GM18508 (cell line): ENCODE data around the gene UBE2I.

Experiments
- ATAC-seq: cut with Tn5 transposase; IDR thresholded peaks from one replicate; pipeline ENCODE4 v1.9.1; 2021; ENCODE audit warnings: moderate number of reproducible peaks; ENCODE audit not compliant: insufficient read depth, unreplicated experiment

The UBE2I gene

DNA sequence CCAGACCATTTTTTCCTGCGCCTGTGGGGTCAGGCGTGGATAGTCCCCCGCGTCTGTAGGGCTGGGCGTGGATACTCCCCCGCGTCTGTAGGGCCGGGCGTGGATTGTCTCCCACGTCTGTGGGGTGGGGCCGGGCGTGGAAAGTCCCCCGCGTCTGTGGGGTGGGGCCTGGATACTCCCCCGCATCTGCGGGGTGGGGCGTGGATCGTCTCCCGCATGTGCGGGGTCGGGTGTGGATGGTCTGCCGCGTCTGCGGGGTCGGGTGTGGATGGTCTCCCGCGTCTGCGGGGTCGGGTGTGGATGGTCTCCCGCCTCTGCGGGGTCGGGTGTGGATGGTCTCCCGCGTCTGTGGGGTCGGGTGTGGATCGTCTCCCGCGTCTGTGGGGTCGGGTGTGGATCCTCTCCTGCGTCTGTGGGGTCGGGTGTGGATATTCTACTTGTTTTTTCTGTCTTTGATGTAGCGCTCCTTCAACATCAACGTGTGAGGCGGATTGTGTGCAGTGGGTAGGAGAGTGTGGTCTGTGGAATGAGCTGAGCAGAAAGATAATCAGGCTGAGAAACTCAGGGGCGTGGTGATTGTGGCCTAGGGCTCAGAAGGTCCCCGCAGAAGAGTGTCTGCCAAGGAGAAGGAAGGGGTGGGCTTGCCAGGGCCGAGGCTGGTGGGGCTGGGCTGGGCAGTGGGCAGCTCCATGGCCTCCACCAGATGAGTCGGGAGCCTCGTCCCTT lies 45.5 kb downstream of the UBE2I start:
- ATAC-seq: no peak

DNA sequence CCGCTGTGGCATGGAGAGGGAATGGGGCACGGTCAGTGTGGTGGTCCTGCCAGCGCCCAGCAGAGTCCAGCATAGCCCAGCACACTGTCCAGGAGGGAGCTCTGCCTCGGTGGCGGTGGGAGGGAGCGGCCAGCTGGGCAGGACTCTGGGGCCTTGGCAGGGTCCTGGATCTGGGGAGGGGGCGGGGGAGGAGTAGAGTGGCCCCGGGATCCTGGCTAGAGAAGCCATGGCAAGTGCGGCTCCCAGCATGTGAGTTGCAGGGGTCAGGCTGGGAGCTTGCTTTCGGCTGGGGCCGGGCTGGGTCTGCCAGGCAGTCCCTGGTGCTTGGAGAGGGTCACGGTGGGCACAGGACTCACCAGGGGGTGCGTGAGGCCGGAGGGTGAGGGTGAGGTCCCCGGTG lies 46.2 kb downstream of the UBE2I start:
- ATAC-seq: no peak

DNA sequence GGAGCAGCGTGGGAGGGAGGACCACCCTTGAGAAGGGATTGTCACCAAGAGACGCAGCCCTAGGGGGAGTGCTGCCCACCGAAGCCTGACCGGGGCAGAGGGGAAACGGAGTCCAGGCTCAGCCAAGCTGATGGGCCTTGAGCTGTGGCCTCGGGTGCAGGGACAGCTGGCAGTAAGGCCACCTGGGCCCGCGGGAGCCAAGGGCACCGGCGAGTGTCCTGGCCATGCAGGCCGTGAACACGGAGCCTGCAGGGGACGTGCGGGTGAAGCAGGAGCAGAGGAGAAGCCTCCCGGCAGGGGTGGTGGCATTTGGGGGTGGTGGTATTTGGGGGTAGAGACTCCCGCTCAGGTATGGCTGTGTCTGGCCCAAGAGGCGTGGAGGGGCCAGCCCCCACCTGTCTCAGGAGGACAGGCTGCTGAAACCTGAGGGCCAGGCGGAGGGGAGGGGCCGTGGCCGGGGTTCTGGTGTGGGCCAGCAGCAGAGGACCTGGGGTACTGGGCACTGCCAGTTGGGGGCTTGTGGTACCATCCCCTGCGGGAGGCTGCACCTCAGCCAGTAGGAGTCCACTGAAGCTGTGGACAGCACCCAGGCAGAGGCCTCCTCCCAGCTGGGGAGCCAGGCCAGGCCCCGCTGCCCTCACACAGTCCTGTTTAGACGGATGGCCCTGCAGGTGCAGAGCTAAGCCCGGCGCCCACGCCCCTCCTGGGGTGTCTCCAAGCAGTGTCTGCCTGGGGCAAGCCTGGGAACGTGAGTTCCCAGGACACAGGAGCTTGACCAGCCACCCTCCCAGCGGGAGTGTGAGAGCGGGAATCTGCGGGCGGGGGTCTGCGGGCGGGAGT lies 46.8 kb downstream of the UBE2I start:
- no peak for ATAC-seq

- ATAC-seq: no peak
Measured at GRCh38 chr16:1357906-1358566, 48.6 kb downstream of the UBE2I start.

GRCh38 chr16:1361685-1362360 lies 52.4 kb downstream of the UBE2I start:
- no peak for ATAC-seq

- ATAC-seq: no peak
Measured at GRCh38 chr16:1362807-1363206, 53.4 kb downstream of the UBE2I start.

- ATAC-seq: no peak
Measured at GRCh38 chr16:1363501-1364041, 54.1 kb downstream of the UBE2I start.

GRCh38 chr16:1364510-1364909 lies 55.1 kb downstream of the UBE2I start:
- no peak for ATAC-seq

DNA sequence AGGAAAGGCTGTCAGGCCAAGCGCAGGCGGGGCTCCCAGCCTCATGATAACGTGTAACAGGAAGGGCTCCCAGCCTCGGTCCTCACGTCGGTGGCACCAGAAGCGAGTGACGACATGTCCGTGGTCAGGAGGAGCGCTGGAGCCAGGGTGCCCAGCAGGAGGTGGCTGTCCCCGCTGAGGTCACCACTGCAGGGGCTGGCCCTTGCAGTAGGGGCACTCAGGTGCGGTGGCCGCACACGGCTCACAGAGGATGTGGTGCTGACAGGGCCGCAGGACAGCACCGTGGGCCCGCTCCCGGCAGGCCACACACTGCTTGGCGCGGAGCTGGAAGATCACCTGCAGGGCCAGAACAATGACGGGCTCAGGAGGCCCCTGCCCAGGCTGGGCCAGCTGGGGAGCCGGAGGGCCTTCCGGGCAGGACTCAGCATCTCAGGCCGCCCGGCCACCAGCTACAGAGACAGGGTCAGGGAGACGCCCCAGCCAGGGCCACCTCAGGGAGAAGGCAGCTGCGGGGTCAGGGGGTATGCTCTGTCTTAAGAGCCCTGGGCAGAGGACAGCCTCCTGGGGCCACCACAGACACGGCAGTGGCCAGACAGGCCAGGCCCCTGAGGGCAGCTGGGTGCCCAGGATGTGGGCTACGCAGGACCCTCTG lies 56.8 kb downstream of the UBE2I start:
- no peak for ATAC-seq

GRCh38 chr16:1366712-1367299 lies 57.4 kb downstream of the UBE2I start:
- ATAC-seq: no peak

DNA sequence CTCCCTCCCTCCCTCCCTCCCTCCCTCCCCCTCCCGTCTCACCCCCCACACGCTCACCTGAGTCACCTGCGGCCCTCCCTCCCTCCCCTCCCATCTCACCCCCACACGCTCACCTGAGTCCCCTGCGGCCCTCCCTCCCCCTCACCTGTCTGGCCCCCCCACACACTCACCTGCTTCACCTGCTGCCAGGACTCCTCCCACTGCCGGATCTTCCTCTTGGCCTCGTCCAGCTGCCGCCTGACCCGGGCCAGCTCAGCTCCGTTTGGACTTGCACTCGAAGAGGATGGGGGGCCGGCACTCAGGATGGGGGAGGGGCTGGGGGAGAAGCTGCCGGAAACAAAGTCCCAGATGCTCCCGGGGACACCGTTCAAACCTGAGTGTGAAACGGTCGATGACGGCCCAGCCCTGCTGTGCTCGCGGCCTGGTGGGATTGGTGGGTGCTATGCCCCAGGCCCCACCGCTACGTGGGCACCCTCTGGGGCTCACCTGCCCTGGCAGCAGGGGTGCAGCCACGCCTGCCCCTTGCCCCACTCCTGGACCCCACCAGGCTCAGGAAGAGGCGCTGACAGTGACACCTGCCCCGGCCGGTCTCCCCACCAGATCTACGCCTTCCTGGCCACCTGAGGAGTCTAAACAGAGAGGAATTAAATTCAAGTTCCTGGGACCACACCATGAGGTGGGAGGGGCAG lies 58.2 kb downstream of the UBE2I start:
- ATAC-seq: no peak

DNA sequence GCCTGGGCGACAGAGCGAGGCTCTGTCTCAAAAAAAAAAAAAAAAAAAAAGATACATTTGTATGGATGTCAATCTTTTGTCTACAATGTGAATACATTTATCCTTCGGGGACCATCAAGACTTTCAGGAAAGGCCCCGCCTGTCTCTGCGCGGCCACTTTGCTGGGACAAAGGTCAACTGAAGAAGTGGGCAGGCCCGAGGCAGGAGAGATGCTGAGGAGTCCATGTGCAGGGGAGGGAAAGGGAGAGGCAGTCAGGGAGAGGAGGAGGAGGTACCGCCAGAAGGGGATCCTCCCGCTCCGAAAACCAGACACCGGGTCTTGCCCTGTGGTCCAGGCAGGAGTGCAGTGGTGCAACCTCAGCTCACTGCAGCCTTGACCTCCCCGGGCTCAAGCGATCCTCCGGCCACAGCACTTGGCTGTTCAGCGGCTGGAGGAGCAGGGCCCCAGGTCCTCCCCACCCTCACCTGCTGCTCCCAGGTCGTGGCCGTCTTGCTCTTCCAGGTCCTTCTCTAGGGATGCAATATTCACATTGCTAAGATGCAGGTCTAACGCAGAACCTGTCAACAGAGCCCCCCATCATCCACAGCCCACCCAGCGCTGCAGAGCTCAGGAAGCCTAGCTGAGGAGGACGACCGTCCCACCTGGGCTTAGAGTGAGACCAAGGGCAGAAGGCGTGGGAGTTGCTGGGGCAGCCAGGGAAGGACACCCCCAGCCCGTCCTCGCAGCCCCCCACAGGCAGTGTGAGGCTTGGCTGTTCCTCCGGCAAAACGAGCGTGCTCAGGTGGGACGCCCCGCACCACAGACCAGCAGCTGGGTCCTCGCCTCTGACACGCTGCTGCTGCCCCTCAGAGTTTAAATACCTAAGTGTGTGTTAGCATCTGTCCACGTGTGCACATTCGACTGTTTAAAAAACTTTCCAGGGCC lies 61.9 kb downstream of the UBE2I start:
- no peak for ATAC-seq

DNA sequence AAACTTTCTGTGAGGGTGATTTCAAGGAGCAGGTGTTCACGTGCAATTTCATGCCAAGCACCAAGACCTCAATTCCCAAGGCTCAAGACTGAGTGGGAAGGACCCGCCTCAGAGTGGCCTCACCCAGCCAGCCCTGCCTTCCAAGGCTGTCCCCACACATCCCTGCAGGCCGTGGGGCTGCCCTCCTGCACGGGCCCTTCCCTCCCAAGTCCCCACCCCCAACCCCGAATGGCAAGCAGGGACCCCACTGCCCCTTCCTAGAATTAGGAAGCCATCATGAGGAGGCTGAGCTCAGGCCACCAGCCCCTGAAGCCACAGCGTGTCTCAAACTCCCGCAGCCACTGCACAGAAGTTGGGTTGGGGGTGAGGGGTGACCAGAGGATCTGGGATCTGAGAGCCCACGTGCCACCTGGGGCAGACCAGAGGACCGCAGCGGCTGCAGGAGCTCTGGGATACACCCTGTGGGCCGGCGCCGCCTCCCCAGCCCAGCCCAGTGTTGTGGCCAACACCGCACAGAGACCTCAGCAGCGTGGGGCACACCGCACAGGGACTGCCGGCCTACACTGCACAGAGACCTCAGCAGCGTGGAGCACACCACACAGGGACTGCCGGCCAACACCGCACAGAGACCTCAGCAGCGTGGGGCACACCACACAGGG lies 63.0 kb downstream of the UBE2I start:
- ATAC-seq: no peak

DNA sequence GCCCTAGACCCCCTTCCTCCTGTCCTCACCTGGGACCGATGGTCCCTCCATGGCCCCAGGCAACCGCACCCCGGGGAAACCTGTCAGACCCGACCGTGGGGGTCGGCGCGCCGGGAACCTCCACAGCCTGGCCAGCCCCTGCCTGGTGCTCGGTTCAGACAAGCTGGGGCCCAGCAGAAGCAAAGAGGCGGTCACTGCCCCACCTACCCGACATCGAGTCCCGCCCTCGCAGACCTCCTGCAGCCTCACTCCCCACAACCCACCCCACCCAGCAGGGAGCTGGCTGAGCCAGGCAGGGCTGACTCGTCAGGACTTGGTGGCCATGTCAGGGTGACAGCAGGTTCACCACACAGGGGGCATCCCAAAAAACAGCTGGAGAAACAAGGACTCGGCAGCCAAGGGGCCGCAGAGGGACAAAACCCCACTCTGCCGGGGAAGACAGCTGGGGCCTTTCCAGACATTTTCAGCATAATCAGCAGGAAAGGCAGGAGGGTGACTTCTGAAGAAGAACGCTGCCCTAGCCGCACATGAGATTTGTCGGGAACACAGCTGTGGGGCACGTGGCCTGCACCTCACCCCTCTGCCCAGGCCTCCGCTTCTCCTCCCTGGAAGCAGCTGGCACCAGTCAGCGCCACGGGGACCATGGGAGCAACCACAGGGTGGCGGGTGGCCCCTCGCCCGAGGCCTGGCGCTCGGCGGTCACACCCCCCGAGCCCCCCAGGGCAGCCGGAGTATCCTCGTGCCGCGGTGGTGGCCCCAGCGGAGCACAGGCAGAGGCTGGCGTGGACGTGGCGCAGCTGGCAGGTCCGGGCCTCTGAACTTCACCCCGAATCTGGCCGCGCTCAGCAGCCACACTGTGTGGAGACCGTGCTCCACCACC lies 65.2 kb downstream of the UBE2I start:
- ATAC-seq: no peak

GRCh38 chr16:1375298-1375640 lies 65.8 kb downstream of the UBE2I start:
- ATAC-seq: no peak

DNA sequence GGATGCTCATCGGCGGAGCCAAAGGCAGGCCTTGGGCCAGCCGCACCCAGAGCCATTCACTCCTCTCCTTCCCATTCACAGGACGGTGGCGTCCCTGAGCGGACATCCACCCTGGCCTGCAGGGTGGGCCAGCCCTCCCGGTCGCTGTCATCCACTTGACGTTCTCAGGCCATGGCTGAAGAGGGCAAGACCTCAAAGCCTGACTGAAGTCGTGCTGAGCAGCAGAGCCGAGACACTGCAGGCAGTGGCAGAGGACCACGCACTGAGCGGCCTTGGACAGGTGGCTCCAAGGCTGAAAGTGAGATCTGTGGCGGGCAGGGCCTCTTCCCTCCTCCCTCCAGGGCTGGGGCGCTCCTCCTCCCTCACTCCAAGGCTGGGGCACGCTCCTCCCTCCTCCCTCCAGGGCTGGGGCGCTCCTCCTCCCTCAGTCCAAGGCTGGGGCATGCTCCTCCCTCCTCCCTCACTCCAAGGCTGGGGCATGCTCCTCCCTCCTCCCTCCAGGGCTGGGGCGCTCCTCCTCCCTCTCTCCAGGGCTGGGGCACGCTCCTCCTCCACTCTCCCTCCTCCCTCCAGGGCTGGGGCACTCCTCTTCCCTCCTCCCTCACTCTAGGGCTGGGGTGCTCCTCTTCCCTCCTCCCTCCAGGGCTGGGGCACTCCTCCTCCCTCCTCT lies 66.4 kb downstream of the UBE2I start:
- no peak for ATAC-seq
